Glutamatergic neuron (in vitro differentiated cells): ENCODE results near the gene BCKDHB. TPM values are rescaled to one million over a fixed set of nuclear protein-coding genes. Genes with fewer than 3 reads are reported as not detected.

ENCODE experiments used
- DNase-seq: peaks from one replicate; pipeline ENCODE4 v3.0.0; 2022
- H3K27ac Mint-ChIP-seq: one replicate; pipeline ENCODE4 v1.8.0; 2020; ENCODE audit warnings: mild to moderate bottlenecking, mixed read lengths, inconsistent platforms; ENCODE audit not compliant: unreplicated experiment
- H3K27me3 Mint-ChIP-seq: one replicate; pipeline ENCODE4 v1.8.0; 2020; ENCODE audit warnings: mild to moderate bottlenecking, moderate library complexity, mixed read lengths, inconsistent platforms; ENCODE audit not compliant: unreplicated experiment
- H3K36me3 Mint-ChIP-seq: one replicate; pipeline ENCODE4 v1.8.0; 2020; ENCODE audit warnings: mild to moderate bottlenecking, mixed read lengths, inconsistent platforms; ENCODE audit not compliant: unreplicated experiment
- H3K4me1 Mint-ChIP-seq: one replicate; pipeline ENCODE4 v1.8.0; 2020; ENCODE audit warnings: mild to moderate bottlenecking, low read depth, mixed read lengths, inconsistent platforms; ENCODE audit not compliant: unreplicated experiment
- H3K4me3 Mint-ChIP-seq: one replicate; pipeline ENCODE4 v1.8.0; 2020; ENCODE audit warnings: mild to moderate bottlenecking, mixed read lengths, inconsistent platforms; ENCODE audit not compliant: unreplicated experiment
- H3K9me3 Mint-ChIP-seq: one replicate; pipeline ENCODE4 v1.8.0; 2020; ENCODE audit warnings: mild to moderate bottlenecking, moderate library complexity, mixed read lengths, inconsistent platforms; ENCODE audit not compliant: unreplicated experiment
- total RNA-seq: library from RNA; stranded (reverse); fragmentation: NEBNext Ultra II Directional; extraction: Animal tissue kit (Norgen Biotek cat#: 25700); gene quantifications from one replicate; pipeline ENCODE4 v1.2.1, GENCODE V29; 2021; ENCODE audit not compliant: unreplicated experiment
- TF ChIP-seq, protein P1 (sequence below): fragments of 200-600 bp; sonication (generic); IDR thresholded peaks from one replicate; pipeline ENCODE4 v1.5.0; 2021; ENCODE audit not compliant: partially characterized antibody, unreplicated experiment

Gene BCKDHB
- total RNA-seq, 1 donor from 2014 or later: 13.6 TPM

- TF ChIP-seq, protein P1, sequence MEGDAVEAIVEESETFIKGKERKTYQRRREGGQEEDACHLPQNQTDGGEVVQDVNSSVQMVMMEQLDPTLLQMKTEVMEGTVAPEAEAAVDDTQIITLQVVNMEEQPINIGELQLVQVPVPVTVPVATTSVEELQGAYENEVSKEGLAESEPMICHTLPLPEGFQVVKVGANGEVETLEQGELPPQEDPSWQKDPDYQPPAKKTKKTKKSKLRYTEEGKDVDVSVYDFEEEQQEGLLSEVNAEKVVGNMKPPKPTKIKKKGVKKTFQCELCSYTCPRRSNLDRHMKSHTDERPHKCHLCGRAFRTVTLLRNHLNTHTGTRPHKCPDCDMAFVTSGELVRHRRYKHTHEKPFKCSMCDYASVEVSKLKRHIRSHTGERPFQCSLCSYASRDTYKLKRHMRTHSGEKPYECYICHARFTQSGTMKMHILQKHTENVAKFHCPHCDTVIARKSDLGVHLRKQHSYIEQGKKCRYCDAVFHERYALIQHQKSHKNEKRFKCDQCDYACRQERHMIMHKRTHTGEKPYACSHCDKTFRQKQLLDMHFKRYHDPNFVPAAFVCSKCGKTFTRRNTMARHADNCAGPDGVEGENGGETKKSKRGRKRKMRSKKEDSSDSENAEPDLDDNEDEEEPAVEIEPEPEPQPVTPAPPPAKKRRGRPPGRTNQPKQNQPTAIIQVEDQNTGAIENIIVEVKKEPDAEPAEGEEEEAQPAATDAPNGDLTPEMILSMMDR: no peak
- no peak overlapping the region for H3K27ac Mint-ChIP-seq
- no peaks in the 10 kb centered on the region for H3K4me1 Mint-ChIP-seq
- no peaks in the 10 kb centered on the region for H3K27me3 Mint-ChIP-seq
- no peaks in the 10 kb centered on the region for H3K36me3 Mint-ChIP-seq
- DNase-seq: no peak
- no peaks in the 10 kb centered on the region for H3K9me3 Mint-ChIP-seq
- no peak overlapping the region for H3K4me3 Mint-ChIP-seq
Observed at GRCh38 chr6:80357081-80357480, 250.6 kb downstream of the BCKDHB start.

- Mint-ChIP-seq H3K27me3 (no peaks in the 10 kb centered on the region), H3K9me3 (no peaks in the 10 kb centered on the region), H3K4me1 (no peaks in the 10 kb centered on the region), H3K4me3 (no peak overlapping the region), H3K36me3 (no peaks in the 10 kb centered on the region), H3K27ac (no peak overlapping the region)
- no peak for DNase-seq
- TF ChIP-seq, protein P1: no peak
Observed at GRCh38 chr6:80357674-80358073, 251.2 kb downstream of the BCKDHB start.

DNA sequence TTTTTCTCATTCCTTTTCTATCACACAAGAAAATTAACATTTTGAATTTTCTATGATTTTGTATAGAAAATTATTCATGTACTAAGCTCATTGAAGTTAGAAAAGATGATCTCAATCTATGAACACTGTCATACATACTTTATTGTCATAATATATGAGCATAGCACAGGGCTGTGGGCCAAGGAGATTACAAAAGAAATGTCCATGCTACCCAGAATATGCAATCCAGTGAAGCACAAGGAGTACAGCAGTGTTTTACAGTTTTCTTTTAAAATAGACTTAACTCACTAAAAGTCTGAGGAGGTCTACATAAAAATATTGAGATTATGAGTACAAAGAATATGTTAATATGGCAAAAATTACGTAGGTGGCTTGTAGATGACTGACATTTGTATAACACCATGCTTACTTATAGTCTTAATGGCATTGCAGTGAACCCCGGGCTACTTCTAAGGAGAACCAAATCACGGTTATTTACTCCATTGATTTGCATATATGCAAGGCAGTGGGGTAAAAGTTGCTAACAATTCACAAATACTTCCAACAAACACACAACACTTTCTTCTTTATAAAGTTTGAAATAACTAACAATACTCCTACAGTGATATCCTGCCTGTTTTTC is 257.1 kb downstream of the BCKDHB start:
- TF ChIP-seq, protein P1: no peak
- no peak overlapping the region for H3K27ac Mint-ChIP-seq

DNA sequence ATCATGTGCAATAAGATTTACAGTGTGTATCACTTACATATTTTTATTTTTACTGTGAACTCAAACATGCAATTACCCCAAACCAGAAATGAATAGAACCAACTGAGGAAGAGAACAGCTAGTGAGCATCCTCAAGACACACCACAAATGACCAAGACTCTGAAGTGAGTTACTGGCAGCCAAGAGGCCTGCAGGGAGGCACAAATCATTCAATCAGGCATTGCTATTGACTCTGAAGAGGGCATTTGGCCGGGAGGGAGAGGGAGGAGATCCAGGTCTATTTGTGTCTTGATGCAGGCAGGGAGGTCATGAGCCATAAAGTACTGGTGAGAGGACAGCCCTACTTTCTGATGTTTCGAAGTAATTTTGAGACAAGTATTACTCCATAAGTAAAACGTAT is 257.7 kb downstream of the BCKDHB start:
- H3K36me3 Mint-ChIP-seq: no peaks in the 10 kb centered on the region
- TF ChIP-seq, protein P1: no peak
- H3K9me3 Mint-ChIP-seq: no peaks in the 10 kb centered on the region
- no peak overlapping the region for H3K4me3 Mint-ChIP-seq
- no peak for DNase-seq
- no peak overlapping the region for H3K27ac Mint-ChIP-seq
- no peaks in the 10 kb centered on the region for H3K4me1 Mint-ChIP-seq
- peaks cover 2% of the 10 kb centered on the region for H3K27me3 Mint-ChIP-seq

More for the DNA sequence above, 257.1 kb downstream of the BCKDHB start:
- Mint-ChIP-seq H3K4me1 (no peaks in the 10 kb centered on the region), H3K9me3 (no peaks in the 10 kb centered on the region), H3K27me3 (peaks cover 2% of the 10 kb centered on the region), H3K36me3 (no peaks in the 10 kb centered on the region), H3K4me3 (no peak overlapping the region)
- DNase-seq: no peak

DNA sequence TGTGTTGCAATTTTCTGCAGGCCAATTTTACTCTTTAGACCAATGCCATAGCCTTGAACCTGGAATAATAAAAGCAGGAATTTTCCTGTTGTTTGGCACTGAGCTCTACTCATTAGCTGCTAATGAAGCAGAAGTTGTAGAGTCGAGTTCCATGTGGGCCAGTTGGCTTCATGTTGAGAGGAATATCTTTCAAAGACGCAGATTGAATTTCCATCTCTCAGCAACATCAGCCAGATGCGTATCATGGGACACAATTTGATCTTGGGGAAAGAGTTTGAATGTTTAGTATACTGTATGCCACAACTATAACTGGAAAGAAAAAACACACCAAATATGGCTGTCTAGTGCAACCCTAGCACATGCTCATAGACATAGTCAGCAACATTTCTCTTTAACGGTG is 259.6 kb downstream of the BCKDHB start:
- no peak for DNase-seq
- Mint-ChIP-seq H3K9me3 (no peaks in the 10 kb centered on the region), H3K4me3 (no peak overlapping the region), H3K27me3 (peaks cover 2% of the 10 kb centered on the region), H3K4me1 (no peaks in the 10 kb centered on the region), H3K27ac (no peak overlapping the region), H3K36me3 (no peaks in the 10 kb centered on the region)
- TF ChIP-seq, protein P1: no peak
